PFSK-1 (cell line): ENCODE measurements around the gene CNTNAP2.

Source experiments
- FOXP2 ChIP-seq: optimal IDR thresholded peaks from 2 replicates; pipeline ENCODE3; 2011; ENCODE audit warnings: borderline replicate concordance, control low read depth, inconsistent platforms; ENCODE audit not compliant: insufficient read depth; ENCODE audit errors: extremely low read length, extremely low read depth
- POLR2AphosphoS5 ChIP-seq: IDR thresholded peaks from 2 replicates; pipeline ENCODE4 v1.6.1; 2012; ENCODE audit warnings: low read depth, mild to moderate bottlenecking, control low read depth, low read length, moderate library complexity
- SIN3A ChIP-seq: IDR thresholded peaks from 2 replicates; pipeline ENCODE4 v1.6.1; 2012; ENCODE audit warnings: mild to moderate bottlenecking, low read length, moderate library complexity, borderline replicate concordance; ENCODE audit not compliant: insufficient read depth
- TAF1 ChIP-seq: IDR thresholded peaks from 2 replicates; pipeline ENCODE4 v1.6.1; 2012; ENCODE audit warnings: low read length, control low read depth, borderline replicate concordance; ENCODE audit not compliant: insufficient read depth
- TF ChIP-seq, protein P1 (sequence below), 2 experiments: IDR thresholded peaks; 2 replicates each; pipeline versions ENCODE4 v1.6.1 to v1.8.0; 2011 to 2012; ENCODE audit warnings: low read depth in 2 of 2, low read length in 2 of 2, control low read depth in 1 of 2, inconsistent platforms in 1 of 2, mild to moderate bottlenecking in 1 of 2, moderate library complexity in 1 of 2; ENCODE audit not compliant: insufficient read depth in 1 of 2

CNTNAP2 gene

DNA sequence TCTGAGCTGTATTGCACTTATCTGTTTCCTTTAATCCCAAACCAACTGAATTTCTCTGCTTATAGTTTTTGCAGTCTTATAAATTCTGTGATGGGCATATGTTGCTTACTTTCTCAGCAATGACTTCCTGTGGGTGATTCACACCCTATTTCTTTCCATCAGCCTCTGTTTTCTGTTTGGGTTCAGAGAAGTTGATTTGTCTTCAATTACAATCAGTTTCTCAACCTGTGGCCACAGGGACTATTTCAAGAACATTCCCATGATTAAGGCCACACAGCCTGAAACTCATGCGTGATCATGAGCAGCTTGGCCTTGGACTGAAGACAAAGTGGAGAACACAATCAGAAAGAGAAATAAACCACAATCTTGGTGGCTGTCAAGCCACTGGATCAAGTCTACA, 1299.4 kb downstream of the CNTNAP2 start:
- TF ChIP-seq, protein P1, sequence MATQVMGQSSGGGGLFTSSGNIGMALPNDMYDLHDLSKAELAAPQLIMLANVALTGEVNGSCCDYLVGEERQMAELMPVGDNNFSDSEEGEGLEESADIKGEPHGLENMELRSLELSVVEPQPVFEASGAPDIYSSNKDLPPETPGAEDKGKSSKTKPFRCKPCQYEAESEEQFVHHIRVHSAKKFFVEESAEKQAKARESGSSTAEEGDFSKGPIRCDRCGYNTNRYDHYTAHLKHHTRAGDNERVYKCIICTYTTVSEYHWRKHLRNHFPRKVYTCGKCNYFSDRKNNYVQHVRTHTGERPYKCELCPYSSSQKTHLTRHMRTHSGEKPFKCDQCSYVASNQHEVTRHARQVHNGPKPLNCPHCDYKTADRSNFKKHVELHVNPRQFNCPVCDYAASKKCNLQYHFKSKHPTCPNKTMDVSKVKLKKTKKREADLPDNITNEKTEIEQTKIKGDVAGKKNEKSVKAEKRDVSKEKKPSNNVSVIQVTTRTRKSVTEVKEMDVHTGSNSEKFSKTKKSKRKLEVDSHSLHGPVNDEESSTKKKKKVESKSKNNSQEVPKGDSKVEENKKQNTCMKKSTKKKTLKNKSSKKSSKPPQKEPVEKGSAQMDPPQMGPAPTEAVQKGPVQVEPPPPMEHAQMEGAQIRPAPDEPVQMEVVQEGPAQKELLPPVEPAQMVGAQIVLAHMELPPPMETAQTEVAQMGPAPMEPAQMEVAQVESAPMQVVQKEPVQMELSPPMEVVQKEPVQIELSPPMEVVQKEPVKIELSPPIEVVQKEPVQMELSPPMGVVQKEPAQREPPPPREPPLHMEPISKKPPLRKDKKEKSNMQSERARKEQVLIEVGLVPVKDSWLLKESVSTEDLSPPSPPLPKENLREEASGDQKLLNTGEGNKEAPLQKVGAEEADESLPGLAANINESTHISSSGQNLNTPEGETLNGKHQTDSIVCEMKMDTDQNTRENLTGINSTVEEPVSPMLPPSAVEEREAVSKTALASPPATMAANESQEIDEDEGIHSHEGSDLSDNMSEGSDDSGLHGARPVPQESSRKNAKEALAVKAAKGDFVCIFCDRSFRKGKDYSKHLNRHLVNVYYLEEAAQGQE (IDR thresholded peaks at IDR 0.05; ENCODE audit: insufficient read depth in 1 of 2, low read depth in 2 of 2, low read length in 2 of 2) = no peak
- TF ChIP-seq POLR2AphosphoS5 = no peak

DNA sequence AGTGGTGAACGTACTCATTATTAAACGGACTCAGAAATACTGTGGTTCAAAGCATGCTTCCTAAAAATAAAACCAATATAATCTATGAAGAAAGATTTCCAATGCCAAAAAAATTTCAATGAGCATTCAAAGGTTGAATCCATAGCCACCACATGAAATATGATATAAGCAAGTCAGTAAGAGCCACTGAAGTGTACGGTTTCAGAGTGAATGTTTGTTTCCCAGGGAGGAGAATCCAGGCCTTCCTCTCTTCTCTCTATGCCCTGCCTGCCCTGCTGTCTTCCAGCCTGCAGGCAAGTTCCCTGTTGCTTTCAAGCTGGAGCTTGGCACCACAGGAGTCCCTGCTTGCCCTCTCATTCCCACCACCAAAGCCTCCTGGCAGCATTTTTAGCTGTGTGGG, 1302.4 kb downstream of the CNTNAP2 start:
- TF ChIP-seq, protein P1 (IDR thresholded peaks at IDR 0.05; ENCODE audit: insufficient read depth in 1 of 2, low read depth in 2 of 2, low read length in 2 of 2) = no peak
- TF ChIP-seq TAF1 (no peak), POLR2AphosphoS5 (no peak), FOXP2 (no peak), SIN3A (no peak)

DNA sequence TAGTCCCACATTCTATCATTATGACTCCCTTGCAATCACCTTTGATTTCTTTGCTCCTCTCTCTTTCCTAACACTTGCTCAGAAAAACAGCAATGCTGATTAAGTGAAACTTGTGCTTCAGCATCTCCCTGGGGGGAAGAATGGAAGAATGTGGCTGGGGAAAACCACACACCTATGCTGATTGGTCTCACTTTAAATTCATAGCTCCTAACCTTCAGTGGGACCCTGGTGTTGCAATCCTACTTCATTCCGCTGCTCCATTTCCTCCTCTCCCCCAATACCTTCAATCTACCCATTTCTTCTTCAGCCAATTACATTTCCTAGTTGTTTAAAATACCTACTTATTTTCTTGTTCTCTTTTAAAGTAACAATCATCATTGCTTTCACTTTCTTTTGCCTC, 1307.3 kb downstream of the CNTNAP2 start:
- TF ChIP-seq TAF1 (no peak), FOXP2 (no peak)

DNA sequence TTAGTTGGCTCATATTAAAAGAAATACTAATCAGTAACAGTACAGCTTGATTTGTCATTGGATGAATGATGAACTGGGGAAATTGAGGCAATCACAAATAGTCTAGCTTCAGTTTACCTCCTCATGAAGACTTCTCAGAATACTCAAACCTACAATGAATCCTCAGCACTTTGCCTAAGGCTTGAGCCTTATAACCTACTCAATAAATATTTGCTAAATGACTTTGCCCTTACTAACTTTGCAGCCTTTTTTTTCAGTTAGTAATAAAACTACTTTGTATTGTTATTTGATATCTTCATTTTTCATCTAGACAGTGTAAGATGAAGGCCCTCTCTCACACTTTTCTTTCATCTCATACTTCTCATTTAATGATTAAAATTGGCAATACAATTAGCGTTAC, 1311.5 kb downstream of the CNTNAP2 start:
- no peak for TF ChIP-seq POLR2AphosphoS5
- no peak for TF ChIP-seq TAF1
- TF ChIP-seq, protein P1 (IDR thresholded peaks at IDR 0.05; ENCODE audit: insufficient read depth in 1 of 2, low read depth in 2 of 2, low read length in 2 of 2) = no peak
- TF ChIP-seq SIN3A = no peak

DNA sequence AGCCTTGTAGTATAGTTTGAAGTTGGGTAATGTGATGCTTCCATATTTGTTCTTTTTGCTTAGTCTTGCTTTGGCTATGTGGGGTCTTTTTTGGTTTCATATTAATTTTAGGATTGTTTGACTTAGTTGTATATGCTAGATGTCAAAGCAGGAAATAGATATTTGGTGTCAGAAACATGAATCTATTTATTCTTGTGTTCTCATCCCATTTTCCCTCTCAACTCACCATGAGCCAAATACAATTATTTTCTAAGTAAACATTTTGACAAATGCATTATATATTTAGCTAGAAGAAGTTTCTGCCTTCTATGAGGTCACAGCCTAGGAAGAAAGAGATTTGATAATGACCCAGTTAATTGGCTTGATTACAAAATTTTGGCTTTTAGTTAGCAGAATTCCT, 1313.4 kb downstream of the CNTNAP2 start:
- TF ChIP-seq POLR2AphosphoS5 = no peak

DNA sequence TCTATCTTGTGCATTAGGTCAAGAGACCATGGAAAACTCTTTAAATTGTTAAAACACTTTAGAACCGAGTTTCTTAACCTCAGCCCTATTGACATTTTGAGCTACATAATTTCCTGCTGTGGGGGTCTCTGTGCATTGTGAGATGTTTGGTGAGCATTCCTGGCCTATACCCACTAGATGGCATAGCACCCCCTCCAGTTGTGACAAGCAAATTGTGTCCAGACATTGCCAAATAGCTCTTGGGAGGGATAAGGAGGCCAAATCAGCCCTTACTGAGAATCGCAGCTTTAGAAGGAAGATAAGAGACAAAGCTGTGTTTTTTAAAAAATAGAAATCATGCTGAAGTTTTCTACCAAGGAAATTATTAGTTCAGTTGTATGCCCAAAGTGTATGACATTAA, 1315.5 kb downstream of the CNTNAP2 start:
- TF ChIP-seq, protein P1 (IDR thresholded peaks at IDR 0.05; ENCODE audit: insufficient read depth in 1 of 2, low read depth in 2 of 2, low read length in 2 of 2) = no peak
- TF ChIP-seq SIN3A (no peak), FOXP2 (no peak), POLR2AphosphoS5 (no peak), TAF1 (no peak)
